ENCODE data around the gene MAN1C1.
"Not testable (repeated sequence)": the region's sequence is repeated elsewhere in the genome, so short reads cannot be mapped to it uniquely, and the experiment has no call there.

MAN1C1 gene

GRCh38 chr1:25731148-25731547, 114.6 kb downstream of the MAN1C1 start:
- no peak for TF ChIP-seq CTCF (conservative IDR thresholded peaks at IDR 0.05)
- no peak for TF ChIP-seq ZFX (IDR thresholded peaks at IDR 0.05)
- no peak overlapping the region for H3K27ac ChIP-seq

DNA sequence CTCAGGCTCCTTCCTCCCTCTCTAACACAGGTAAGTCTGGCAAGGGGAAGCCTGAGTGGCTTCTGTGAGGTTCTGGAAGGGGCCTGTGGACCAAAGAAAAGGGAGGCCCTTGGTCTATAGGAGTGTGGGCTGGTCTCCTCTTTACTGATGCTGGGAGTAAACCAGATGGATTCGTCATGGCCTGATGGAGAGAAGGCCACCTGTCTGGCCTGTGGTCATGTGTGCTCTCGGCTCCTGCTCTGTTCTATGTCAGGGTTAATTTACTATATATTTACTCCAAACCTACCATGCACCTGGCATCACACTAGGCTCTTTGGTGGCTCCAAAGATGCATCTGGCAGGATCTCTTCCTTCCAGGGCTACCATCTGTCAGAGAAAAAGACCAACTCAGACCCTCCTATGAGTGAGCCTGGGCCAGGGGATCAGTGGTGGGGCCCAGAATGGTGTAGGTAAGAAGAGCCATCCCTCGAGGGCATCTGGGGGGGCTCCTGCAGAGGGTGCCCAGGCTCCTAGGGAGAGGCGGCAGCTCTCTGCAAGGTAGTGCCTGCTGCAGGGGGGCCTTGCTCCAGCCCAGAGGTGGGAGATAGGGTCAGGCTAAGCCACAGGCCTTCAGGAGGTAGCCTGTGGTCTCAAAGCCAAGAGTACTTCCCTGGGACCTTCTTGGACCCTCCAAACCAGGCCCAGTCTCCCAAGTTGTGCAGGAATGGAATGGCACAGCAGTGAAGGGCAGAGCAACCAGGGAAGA, 115.2 kb downstream of the MAN1C1 start:
- H3K27ac ChIP-seq = no peak overlapping the region
- TF ChIP-seq CTCF (conservative IDR thresholded peaks at IDR 0.05) (no peak), ZFX (IDR thresholded peaks at IDR 0.05) (no peak)

- no peak overlapping the region for H3K27ac ChIP-seq
- no peak for TF ChIP-seq ZFX (IDR thresholded peaks at IDR 0.05)
- TF ChIP-seq CTCF (conservative IDR thresholded peaks at IDR 0.05) = no peak
Observed at GRCh38 chr1:25732821-25733220, 116.2 kb downstream of the MAN1C1 start.

DNA sequence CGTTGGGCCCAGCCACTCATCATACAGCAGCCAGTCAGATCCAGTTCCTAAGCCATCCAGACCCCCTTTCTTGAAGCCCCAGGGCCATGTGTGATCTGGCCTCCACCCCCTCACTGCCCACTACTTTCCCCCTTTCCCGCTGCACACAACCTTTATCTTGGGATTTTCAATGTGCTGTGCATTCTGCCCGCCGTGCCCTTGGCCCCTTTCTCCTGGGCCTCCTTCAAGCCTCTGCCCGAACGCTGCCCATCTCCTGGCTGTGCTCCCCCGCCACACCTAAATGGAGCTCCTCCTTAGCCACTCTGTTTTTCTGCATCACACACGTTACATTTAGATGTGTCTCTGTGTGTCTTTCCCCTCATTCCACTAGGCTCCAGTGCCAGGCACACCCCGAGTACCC, 116.7 kb downstream of the MAN1C1 start:
- TF ChIP-seq ZFX (IDR thresholded peaks at IDR 0.05) (no peak), CTCF (conservative IDR thresholded peaks at IDR 0.05) (no peak)
- H3K27ac ChIP-seq = no peak overlapping the region

GRCh38 chr1:25734991-25735390, 118.4 kb downstream of the MAN1C1 start:
- H3K27ac ChIP-seq = not testable (repeated sequence)

GRCh38 chr1:25735956-25736529, 119.5 kb downstream of the MAN1C1 start:
- no peak overlapping the region for H3K27ac ChIP-seq
- TF ChIP-seq ZFX (IDR thresholded peaks at IDR 0.05) = no peak
- TF ChIP-seq CTCF (conservative IDR thresholded peaks at IDR 0.05) = no peak

GRCh38 chr1:25737130-25737529, 120.5 kb downstream of the MAN1C1 start:
- no peak overlapping the region for H3K27ac ChIP-seq
- TF ChIP-seq ZFX (IDR thresholded peaks at IDR 0.05) (no peak), CTCF (conservative IDR thresholded peaks at IDR 0.05) (no peak)

DNA sequence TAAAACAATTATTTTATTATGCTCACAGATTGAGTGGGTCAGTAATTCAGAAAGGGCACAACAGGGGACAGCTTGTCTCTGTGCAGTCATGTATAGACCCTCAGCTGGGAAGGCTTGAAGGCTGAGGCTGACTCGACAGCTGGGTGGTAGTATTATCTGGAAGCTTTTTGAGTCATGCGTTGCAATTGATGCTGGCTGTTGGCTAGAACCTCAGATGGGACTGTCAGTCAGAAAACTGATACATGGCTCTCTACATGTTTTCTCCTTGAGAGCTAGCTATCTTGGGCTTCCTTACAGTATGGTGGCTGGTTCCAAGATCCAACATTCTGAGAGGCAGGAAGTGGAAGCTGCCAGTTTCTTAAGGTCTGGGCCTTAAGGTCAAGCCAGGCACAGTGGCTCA, 121.9 kb downstream of the MAN1C1 start:
- TF ChIP-seq CTCF (conservative IDR thresholded peaks at IDR 0.05) (no peak), ZFX (IDR thresholded peaks at IDR 0.05) (no peak)
- H3K27ac ChIP-seq = no peak overlapping the region

All from C4-2B (cell line).